Nucleus accumbens (tissue), 56 donors: ENCODE measurements around the gene MARS1.
A peak's percentile ranks its signal among the peaks of the same experiment; 100 is the strongest.
"Not testable (repeated sequence)": the region's sequence is repeated elsewhere in the genome, so short reads cannot be mapped to it uniquely, and the experiment has no call there.

Source experiments
- DNase-seq, 56 donors: peaks; one replicate each; lab custom pipeline; 2025; lab: John Stamatoyannopoulos, UW

Gene MARS1

DNA sequence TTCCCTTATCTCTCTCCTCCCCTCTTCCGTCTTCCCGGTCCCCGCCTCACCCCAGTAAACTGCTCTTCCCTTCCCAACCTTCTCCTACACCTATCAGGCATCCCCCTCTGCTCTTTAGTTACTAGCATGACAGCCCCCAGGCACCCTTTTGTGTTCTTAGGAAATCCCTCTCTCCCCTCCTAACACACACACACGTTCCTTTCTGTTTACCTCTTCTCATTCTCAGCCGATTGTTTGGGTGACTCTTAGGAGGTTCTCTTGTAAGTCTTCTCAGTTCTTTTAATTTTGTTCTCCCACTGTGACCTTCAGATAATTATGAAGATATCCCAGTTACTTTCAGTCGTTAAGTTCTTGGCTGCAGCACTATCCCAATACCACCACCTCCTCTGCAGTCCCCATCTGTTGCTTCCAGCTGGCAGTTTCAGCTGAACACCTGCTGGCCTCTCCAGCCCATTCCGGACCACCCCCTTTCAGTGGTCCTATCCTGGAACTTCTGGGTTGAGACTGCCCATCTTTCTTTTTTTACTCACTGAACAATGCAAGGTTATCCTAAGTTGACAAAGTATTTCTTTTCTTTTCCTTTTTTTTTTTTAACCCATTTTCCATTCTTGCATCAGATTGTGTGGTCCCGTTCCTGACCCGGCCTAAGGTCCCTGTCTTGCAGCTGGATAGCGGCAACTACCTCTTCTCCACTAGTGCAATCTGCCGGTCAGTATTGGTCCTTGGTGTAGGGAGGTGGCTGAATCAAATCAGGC, 711 bp downstream of the MARS1 start:
- DNase-seq, result no peak

DNA sequence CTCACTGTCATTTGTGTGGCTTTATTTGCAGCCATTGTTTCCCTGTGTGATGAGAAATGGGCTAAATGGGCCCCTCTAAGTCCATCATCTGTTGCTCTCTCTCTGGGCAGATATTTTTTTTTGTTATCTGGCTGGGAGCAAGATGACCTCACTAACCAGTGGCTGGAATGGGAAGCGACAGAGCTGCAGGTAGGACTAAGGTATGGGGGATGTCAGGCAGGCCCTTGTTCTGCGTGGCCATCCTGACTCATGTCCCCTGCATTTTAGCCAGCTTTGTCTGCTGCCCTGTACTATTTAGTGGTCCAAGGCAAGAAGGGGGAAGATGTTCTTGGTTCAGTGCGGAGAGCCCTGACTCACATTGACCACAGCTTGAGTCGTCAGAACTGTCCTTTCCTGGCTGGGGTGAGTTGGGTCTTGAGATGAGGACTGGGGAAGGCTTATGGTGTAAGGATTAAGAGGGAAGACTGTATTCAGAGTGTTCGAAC, 1.3 kb downstream of the MARS1 start:
- no peak for DNase-seq

DNA sequence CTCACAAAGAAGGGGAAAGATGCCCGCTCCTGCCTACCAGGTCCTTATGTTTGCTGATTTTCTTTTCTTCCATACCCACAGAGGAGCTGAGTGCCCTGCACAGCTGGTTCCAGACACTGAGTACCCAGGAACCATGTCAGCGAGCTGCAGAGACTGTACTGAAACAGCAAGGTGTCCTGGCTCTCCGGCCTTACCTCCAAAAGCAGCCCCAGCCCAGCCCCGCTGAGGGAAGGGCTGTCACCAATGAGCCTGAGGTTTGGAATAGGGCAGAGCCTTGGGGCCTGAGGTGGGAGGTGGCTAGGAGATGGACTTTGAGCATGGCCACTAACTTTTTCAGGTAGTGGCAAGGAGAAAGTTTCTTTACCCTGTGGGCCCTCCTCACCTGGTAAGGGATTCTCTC, 2.3 kb downstream of the MARS1 start:
- DNase-seq, result no peak

DNA sequence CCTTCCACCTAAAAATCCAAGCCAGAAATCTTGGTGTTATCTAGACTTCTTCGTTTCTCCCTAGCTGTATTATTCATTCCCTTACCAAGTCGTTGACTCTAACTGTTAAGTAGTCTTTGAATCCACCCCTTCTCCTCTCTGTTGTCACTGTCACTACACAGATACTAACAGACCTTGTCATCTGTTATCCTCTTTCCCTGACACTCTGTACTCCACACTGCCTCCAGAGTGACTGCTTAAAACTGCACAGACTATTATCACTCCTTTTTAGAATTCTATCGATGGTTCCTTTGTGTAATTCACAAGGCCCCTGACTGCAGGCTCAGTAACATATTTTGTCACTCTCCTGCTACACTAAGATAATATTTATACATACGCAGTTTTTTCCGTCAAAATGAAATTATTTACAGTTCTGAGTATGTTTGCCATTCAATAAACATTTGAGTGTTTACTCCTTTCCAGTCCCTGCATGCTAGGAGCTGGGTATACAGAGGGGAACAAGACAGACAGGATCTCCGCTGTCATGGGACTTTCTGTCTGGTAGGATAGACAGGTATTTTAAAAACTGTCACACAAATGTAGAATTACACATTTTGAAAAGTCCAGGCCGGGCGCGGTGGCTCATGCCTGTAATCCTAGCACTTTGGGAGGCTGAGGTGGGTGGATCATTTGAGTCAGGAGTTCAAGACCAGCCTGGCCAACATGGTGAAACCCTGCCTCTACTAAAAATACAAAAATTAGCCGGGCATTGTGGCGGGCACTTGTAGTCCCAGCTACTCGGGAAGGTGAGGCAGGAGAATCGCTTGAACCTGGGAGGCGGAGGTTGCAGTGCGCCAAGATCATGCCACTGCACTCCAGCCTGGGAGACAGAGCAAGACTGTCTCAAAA, 3.8 kb downstream of the MARS1 start:
- peak in 1 of 56 donors; percentile 21 for DNase-seq

DNA sequence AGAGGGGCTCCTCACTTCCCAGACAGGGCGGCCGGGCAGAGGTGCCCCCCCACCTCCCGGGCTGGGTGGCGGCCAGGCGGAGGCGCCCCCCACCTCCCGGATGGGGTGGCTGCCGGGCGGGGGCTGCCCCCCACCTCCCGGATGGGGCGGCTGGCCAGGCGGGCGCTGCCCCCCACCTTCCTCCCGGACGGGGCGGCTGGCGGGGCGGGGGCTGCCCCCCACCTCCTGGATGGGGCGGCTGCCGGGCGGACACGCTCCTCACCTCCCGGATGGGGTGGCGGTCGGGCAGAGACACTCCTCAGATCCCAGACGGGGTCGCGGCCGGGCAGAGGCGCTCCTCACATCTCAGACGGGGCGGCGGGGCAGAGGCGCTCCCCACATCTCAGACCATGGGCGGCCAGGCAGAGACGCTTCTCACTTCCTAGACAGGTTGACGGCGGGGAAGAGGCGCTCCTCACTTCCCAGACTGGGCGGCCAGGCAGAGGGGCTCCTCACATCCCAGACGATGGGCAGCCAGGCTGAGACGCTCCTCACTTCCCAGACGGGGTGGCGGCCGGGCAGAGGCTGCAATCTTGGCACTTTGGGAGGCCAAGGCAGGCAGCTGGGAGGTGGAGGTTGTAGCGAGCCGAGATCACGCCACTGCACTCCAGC, 7.3 kb downstream of the MARS1 start:
- DNase-seq, result not testable (repeated sequence)

DNA sequence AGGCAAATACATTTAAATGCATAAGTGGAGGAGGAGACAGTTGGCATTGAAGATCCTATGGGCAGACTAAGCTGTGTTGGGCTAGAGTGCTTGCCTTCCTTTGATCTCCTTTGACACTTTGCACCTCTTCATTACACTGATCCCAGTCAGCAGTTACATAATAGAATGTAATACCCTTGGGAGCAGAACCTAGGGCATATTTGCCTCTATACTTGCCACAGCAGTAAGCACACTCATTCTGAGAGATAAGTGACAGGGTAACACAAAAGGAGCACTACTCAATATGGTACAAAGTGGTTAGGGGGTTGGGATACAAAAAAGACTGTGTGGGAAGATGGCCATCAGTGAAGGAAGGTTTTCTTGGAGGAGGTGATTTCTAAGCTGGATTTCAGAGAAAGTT, 9.0 kb downstream of the MARS1 start:
- DNase-seq, result no peak

DNA sequence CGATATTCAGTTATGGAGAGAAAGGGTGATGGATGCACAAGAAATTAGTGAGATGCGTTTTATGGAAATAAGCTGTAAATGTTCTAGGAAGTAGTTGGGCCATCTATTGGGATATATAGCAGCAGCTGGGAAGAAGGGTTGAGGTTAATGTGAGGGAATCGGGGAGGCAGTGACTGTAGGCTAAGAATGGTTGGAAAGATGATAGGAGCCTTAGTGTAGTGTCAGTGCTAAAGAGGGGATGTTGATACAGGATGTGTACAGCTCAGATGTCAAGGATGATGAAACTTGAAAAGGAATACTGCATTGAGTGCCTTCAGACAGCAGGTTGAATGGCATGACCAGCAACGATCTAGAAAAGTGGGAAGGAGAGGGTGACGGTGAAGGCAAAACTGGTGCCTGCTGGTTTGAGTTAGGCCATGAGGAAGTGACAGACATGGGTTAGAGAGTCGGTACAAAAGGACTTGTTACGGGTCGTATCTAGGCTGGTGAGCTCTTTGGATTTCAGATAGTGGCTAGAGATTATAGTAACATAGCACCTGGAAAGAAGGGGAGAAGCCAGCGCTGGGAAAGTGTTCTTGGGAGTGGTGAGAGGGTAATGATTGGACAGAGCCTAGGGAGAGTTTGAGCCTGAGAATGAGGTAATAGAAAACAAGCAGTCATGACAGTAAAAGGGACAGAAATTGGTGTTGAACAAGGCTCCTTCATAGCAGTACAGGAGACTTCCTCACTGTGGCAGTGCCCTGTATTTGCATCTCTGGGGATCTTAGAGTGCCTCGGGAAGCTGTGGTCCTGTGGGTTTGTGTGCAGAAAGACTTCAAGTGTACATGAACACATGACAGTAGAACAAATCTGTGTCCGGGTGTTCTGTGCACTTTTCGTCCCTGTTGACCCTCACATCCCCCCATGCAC, 9.6 kb downstream of the MARS1 start:
- DNase-seq, result no peak

GRCh38 chr12:57498132-57498502, 10.2 kb downstream of the MARS1 start:
- DNase-seq, result no peak

GRCh38 chr12:57498571-57498970, 10.7 kb downstream of the MARS1 start:
- no peak for DNase-seq

DNA sequence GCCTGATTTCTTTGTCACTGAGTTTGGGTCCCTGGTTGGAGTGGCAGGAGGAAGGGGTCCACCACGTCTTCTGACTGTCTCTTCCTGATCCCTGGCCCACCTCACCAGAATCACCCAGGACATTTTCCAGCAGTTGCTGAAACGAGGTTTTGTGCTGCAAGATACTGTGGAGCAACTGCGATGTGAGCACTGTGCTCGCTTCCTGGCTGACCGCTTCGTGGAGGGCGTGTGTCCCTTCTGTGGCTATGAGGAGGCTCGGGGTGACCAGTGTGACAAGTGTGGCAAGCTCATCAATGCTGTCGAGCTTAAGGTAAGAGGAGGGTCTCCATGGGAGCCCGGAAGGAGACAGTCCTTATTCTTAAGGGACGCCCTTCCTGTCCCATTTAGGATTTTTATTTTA, 12.3 kb downstream of the MARS1 start:
- no peak for DNase-seq

GRCh38 chr12:57502311-57502969, 14.6 kb downstream of the MARS1 start:
- DNase-seq, result not testable (repeated sequence)

DNA sequence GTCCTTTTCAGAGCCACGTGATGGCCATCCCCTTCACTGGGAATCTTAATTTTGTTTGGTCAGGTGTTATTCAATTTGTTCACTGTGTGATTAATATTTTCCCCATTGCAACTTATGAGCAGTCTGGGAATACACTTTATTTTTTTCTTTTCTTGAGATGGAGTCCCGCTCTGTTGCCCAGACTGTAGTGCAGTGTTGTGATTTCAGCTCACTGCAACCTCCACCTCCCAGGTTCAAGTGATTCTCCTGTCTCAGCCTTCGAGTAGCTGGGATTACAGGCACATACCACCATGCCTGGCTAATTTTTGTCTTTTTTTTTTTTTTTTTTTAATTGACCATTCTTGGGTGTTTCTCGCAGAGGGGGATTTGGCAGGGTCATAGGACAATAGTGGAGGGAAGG, 18.7 kb downstream of the MARS1 start:
- DNase-seq, result not testable (repeated sequence)

DNA sequence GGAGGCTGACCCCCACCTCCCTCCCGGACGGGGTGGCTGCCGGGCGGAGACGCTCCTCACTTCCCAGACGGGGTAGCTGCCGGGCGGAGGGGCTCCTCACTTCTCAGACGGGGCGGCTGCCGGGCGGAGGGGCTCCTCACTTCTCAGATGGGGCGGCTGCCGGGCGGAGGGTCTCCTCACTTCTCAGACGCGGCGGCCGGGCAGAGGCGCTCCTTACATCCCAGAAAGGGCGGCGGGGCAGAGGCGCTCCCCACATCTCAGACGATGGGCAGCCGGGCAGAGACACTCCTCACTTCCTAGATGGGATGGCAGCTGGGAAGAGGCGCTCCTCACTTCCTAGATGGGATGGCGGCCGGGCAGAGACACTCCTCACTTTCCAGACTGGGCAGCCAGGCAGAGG, 19.9 kb downstream of the MARS1 start:
- not testable (repeated sequence) for DNase-seq

GRCh38 chr12:57511161-57511560, 23.3 kb downstream of the MARS1 start:
- no peak for DNase-seq

GRCh38 chr12:57511588-57512325, 23.9 kb downstream of the MARS1 start:
- DNase-seq, result no peak

- no peak for DNase-seq
These were observed 24.8 kb downstream of the MARS1 start for GRCh38 chr12:57512665-57513064.

GRCh38 chr12:57513266-57513665, 25.4 kb downstream of the MARS1 start:
- DNase-seq, result no peak

DNA sequence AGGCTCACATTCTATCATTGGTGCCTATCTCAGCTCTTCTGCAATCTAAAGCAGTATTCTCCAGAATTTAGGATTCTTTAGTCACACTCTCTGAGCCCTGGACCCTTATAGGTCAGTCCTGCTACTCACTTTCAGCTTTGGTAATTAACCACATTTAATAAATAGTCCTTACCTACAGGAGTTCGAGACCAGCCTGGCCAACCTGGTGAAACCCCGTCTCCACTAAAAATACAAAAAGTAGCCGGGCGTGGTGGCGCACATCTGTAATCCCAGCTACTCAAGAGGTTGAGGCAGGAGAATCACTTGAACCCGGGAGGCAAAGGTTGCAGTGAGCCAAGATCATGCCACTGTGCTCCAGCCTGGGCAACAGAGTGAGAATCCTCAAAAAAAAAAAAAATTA, 25.8 kb downstream of the MARS1 start:
- DNase-seq, result not testable (repeated sequence)

GRCh38 chr12:57514246-57514645, 26.4 kb downstream of the MARS1 start:
- not testable (repeated sequence) for DNase-seq
